SHP77 treated with DMSO at 0.1 percent for 48 hours (cell line): ENCODE measurements around the gene RNASEH2C.
"Not testable (repeated sequence)": the region's sequence is repeated elsewhere in the genome, so short reads cannot be mapped to it uniquely, and the experiment has no call there.

ENCODE experiments used
- DNase-seq: peaks from one replicate; lab custom pipeline; 2025; lab: John Stamatoyannopoulos, UW

Gene RNASEH2C

DNA sequence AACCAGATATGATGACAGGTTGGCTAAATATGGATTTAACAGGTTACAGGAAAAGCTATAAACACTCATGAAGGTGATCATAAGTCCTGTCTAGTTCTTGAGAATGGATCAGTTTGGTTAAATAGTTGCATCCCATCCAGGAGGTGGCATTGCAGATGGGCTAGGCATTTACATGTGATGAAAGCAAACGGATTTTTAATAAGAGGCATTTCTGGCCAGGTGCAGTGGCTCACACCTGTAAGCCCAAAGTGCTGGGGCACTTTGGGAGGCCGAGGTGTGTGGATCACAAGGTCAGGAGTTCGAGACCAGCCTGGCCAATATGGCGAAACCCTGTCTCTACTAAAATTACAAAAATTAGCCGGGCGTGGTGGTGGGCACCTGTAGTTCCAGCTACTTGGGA, 37.1 kb downstream of the RNASEH2C start:
- not testable (repeated sequence) for DNase-seq

DNA sequence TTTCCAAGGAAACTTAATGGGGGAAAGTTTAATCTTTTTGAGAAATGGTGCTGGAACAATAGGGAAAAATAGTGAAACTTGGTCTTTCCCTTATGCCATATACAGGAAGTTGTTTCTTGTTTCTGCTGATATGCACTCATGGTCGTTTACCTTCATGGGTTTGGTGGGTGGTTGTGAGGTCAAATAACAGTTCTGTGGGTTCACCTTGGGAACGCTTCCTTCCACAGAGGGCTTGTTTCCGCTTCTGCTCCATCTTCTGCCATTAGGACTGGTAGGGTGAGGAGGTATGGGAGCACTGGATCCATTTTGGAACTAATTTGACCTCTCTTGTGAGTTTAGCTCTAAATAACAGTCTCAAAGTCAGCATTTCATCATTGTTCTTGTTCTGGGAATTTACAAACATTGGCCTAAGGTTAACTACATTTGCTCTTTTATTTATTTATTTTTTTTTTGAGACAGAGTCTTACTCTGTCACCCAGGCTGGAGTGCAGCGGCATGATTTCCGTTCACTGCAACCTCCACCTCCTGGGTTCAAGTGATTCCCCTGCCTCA, 40.3 kb downstream of the RNASEH2C start:
- no peak for DNase-seq

DNA sequence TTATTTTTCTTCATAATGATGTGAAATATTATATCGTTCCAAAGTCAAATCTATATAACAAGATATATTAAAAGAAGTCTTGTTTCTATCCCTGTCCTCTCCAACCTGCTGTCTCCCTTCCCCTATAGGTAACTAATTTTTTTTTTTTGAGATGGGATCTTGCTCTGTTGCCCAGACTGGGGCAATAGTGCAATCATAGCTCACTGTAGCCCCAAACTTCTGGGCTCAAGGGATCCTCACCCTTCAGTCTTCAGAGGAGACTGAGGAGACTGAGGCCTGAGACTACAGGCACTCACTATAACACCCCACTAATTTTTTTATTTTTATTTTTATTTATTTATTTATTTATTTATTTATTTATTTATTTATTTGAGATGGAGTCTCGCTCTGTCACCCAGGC, 47.6 kb downstream of the RNASEH2C start:
- no peak for DNase-seq

DNA sequence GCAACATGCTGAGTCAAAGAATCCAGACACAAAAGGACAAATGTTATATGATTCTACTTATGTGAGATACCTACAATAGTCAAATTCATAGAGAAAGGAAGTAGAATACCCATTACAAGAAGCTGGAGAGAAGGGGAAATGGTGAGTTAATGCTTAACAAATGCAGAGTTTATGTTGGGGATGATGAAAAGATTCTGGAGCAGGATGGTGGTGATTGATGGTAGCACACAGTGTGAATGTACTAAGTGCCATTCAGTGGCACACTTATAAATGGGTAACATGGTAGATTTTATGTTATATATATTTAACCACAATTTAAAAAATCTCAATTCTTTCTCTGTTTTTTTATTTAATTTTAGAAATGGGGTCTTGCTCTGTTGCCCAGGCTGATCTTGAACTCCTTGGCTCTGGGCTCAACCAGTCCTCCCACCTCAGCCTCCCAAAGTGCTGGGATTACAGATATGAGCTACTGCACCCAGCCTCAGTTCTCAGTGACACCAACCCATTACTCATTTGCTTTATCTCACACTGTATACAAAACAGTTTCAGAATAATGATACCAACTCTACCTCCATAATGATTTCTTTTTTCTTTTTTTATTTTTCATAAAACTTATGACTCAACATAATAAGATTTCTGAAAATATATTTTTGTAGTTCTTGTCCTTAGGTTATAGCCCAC, 48.3 kb downstream of the RNASEH2C start:
- no peak for DNase-seq
